ENCODE results near the gene GOLIM4.

DNA sequence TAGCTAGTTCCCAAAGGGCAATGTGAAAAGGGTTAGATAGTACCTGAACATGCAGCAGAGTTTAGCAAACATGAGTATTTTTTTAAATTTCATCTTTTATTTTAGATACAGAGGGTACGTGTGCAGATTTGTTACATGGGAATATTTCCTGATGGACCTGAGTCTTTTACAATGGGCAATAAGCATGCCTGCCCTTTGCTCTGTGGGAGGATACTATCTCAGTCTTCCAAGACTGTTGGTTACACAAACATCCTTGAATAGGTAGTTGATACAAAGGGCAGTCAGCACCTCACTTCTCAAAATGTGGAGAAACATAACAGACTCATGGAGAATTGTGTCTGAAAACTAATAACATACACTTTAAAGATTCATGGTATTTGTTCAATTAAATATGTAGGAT lies 103.3 kb downstream of the GOLIM4 start:
- TF ChIP-seq, protein P1, sequence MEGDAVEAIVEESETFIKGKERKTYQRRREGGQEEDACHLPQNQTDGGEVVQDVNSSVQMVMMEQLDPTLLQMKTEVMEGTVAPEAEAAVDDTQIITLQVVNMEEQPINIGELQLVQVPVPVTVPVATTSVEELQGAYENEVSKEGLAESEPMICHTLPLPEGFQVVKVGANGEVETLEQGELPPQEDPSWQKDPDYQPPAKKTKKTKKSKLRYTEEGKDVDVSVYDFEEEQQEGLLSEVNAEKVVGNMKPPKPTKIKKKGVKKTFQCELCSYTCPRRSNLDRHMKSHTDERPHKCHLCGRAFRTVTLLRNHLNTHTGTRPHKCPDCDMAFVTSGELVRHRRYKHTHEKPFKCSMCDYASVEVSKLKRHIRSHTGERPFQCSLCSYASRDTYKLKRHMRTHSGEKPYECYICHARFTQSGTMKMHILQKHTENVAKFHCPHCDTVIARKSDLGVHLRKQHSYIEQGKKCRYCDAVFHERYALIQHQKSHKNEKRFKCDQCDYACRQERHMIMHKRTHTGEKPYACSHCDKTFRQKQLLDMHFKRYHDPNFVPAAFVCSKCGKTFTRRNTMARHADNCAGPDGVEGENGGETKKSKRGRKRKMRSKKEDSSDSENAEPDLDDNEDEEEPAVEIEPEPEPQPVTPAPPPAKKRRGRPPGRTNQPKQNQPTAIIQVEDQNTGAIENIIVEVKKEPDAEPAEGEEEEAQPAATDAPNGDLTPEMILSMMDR (IDR thresholded peaks at IDR 0.05) = no peak
- TF ChIP-seq POLR2A (IDR thresholded peaks at IDR 0.05) = no peak
